Panc1 (cell line): ENCODE data around the gene CIAPIN1.

Source experiments
- CTCF ChIP-seq: fragments of 450-650 bp; IDR thresholded peaks from 2 replicates; pipeline ENCODE4 v1.5.1; 2017; ENCODE audit warnings: mild to moderate bottlenecking
- TCF7L2 ChIP-seq: IDR thresholded peaks from 2 replicates; pipeline ENCODE4 v1.6.1; 2011; ENCODE audit warnings: mild to moderate bottlenecking, low read depth, low read length, inconsistent platforms
- TF ChIP-seq, protein P1 (sequence below), 2 experiments: IDR thresholded peaks; 2 replicates each; pipeline ENCODE4 v1.6.1; 2011 to 2012; ENCODE audit warnings: low read depth in 2 of 2, control low read depth in 1 of 2, low read length in 1 of 2, mild to moderate bottlenecking in 1 of 2, moderate library complexity in 1 of 2; ENCODE audit not compliant: insufficient read depth in 1 of 2

DNA sequence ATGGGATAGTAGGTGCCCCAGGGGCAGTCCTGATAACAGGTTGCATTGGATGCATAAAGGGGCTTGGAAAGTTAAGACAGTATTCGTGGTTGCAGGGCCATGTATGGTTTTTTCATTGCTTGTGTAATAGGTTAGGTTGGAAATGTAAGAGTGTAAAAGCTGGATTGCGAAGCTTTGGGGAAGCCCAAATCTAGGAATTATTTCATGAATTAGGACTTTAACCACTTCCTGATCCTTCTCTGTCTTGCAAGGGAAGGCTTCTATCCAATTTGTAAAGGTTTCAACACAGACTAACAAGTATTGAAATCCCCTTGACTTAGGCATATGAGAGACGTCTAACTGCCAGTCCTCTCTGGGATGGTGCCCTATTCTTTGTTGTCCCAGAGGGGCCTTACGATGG, 50.4 kb downstream of the CIAPIN1 start:
- TF ChIP-seq TCF7L2 (no peak), CTCF (no peak)
- TF ChIP-seq, protein P1, sequence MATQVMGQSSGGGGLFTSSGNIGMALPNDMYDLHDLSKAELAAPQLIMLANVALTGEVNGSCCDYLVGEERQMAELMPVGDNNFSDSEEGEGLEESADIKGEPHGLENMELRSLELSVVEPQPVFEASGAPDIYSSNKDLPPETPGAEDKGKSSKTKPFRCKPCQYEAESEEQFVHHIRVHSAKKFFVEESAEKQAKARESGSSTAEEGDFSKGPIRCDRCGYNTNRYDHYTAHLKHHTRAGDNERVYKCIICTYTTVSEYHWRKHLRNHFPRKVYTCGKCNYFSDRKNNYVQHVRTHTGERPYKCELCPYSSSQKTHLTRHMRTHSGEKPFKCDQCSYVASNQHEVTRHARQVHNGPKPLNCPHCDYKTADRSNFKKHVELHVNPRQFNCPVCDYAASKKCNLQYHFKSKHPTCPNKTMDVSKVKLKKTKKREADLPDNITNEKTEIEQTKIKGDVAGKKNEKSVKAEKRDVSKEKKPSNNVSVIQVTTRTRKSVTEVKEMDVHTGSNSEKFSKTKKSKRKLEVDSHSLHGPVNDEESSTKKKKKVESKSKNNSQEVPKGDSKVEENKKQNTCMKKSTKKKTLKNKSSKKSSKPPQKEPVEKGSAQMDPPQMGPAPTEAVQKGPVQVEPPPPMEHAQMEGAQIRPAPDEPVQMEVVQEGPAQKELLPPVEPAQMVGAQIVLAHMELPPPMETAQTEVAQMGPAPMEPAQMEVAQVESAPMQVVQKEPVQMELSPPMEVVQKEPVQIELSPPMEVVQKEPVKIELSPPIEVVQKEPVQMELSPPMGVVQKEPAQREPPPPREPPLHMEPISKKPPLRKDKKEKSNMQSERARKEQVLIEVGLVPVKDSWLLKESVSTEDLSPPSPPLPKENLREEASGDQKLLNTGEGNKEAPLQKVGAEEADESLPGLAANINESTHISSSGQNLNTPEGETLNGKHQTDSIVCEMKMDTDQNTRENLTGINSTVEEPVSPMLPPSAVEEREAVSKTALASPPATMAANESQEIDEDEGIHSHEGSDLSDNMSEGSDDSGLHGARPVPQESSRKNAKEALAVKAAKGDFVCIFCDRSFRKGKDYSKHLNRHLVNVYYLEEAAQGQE (IDR thresholded peaks at IDR 0.05; ENCODE audit: insufficient read depth in 1 of 2, low read depth in 2 of 2, low read length in 1 of 2) = no peak
